AG09319 (cell line): ENCODE results near the gene ZCRB1.
"Not testable (repeated sequence)": the region's sequence is repeated elsewhere in the genome, so short reads cannot be mapped to it uniquely, and the experiment has no call there.

Experiments
- DNase-seq: peaks from one replicate; pipeline ENCODE4 v3.0.0-alpha.2; 2010; ENCODE audit warnings: low read depth; ENCODE audit errors: extremely low read depth
- TF ChIP-seq, protein P1 (sequence below): IDR thresholded peaks from 2 replicates; pipeline ENCODE4 v1.5.1; 2011; ENCODE audit warnings: low read depth, mild to moderate bottlenecking, inconsistent platforms, low read length, moderate library complexity

Gene ZCRB1

GRCh38 chr12:42338280-42338679, 12.4 kb upstream of the ZCRB1 start:
- TF ChIP-seq, protein P1, sequence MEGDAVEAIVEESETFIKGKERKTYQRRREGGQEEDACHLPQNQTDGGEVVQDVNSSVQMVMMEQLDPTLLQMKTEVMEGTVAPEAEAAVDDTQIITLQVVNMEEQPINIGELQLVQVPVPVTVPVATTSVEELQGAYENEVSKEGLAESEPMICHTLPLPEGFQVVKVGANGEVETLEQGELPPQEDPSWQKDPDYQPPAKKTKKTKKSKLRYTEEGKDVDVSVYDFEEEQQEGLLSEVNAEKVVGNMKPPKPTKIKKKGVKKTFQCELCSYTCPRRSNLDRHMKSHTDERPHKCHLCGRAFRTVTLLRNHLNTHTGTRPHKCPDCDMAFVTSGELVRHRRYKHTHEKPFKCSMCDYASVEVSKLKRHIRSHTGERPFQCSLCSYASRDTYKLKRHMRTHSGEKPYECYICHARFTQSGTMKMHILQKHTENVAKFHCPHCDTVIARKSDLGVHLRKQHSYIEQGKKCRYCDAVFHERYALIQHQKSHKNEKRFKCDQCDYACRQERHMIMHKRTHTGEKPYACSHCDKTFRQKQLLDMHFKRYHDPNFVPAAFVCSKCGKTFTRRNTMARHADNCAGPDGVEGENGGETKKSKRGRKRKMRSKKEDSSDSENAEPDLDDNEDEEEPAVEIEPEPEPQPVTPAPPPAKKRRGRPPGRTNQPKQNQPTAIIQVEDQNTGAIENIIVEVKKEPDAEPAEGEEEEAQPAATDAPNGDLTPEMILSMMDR = no peak
- no peak for DNase-seq

DNA sequence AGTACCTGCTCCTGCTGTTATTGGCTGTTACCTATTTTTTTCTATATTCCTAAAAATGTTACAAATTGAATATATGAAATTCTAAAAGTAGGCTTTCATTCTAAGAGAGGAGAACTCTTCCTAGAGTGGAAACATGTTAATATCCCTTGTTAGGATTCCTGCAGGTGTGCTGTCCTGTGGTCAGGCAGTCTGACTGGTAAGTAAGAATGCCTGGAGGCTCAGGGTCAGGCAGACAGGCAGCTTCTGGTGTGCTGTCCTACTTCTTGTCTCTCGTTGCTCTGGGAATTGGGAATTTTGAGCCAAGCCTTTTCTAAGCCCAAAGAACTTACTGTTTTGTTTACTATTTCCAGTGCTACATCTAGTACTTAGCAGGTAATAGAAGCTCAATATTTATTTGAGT, 10.4 kb upstream of the ZCRB1 start:
- TF ChIP-seq, protein P1 = no peak
- no peak for DNase-seq

- peak; percentile 14 for DNase-seq
- TF ChIP-seq, protein P1 = peak; percentile 56
Observed at GRCh38 chr12:42332301-42333285, 6.7 kb upstream of the ZCRB1 start.

GRCh38 chr12:42330097-42330496, 4.2 kb upstream of the ZCRB1 start:
- not testable (repeated sequence) for DNase-seq

GRCh38 chr12:42327227-42327590, 1.3 kb upstream of the ZCRB1 start:
- TF ChIP-seq, protein P1 = no peak
- no peak for DNase-seq

GRCh38 chr12:42326541-42327226, 790 bp upstream of the ZCRB1 start:
- no peak for DNase-seq
- TF ChIP-seq, protein P1 = no peak

- no peak for DNase-seq
- TF ChIP-seq, protein P1 = no peak
Observed at GRCh38 chr12:42325326-42325652, 605 bp downstream of the ZCRB1 start.
